GM12878 (cell line): ENCODE measurements around the gene DNAH9. TPM values are rescaled to one million over a fixed set of nuclear protein-coding genes. Genes with fewer than 3 reads are reported as not detected.

Source experiments
- ATAC-seq: fragments of 200-7000 bp; cut with Tn5 transposase; 3 replicates; pipeline ENCODE4 v1.9.1; 2020; ENCODE audit warnings: mild to moderate bottlenecking, moderate library complexity
- BruUV-seq: library from RNA; stranded (reverse); fragments of 400-500 nt; replicated peaks from 2 replicates; lab custom pipeline; 2021; lab: Mats Ljungman, UMichigan
- CTCF ChIA-PET: fragments of 300-600 bp; sonication (Branson Sonifier 250); formaldehyde crosslinking; extraction: SDS; loops from one replicate; lab custom pipeline; 2021; ENCODE audit warnings: inconsistent platforms; lab: Yijun Ruan, JAX
- POLR2A ChIA-PET: fragments of 350-600 bp; formaldehyde crosslinking; extraction: SDS; loops from one replicate; lab custom pipeline; 2021; ENCODE audit warnings: inconsistent platforms; lab: Charles Lee
- RAD21 ChIA-PET: fragments of 300-600 bp; sonication (Branson Sonifier 250); formaldehyde crosslinking; loops from one replicate; lab custom pipeline; 2023; ENCODE audit warnings: antibody characterized with exemption; ENCODE audit not compliant: unreplicated experiment; lab: Charles Lee
- SMC1A ChIA-PET: fragments of 300-600 bp; sonication (Branson Sonifier 250); formaldehyde crosslinking; loops from one replicate; lab custom pipeline; 2023; ENCODE audit not compliant: unreplicated experiment, uncharacterized antibody; lab: Charles Lee
- DNase-seq: peaks from one replicate; pipeline ENCODE4 v3.0.0-alpha.2; 2011; ENCODE audit warnings: low read depth, low spot score
- FAIRE-seq: peaks from 3 replicates; lab custom pipeline; 2011; peaks lifted over from hg19 to GRCh38; lab: Jason Lieb, UNC
- H2AFZ ChIP-seq: 2 replicates; pipeline ENCODE4 v1.6.0; 2011; ENCODE audit warnings: low read depth, low read length, control low read depth; ENCODE audit not compliant: control insufficient read depth
- H3K27ac ChIP-seq: 2 replicates; pipeline ENCODE4 v1.5.1; 2011; ENCODE audit warnings: control low read depth; ENCODE audit not compliant: control insufficient read depth, insufficient read depth
- H3K27me3 ChIP-seq, 2 experiments: replicated peaks in 1 of 2; 2 replicates each; pipeline versions ENCODE4 v1.6.0 to v1.6.1; 2011; ENCODE audit warnings: low read length in 1 of 2; ENCODE audit not compliant: control insufficient read depth in 2 of 2, insufficient read depth in 2 of 2
- H3K36me3 ChIP-seq, 2 experiments: 2 replicates each; pipeline ENCODE4 v1.5.1; 2011; ENCODE audit warnings: low read length in 1 of 2; ENCODE audit not compliant: control insufficient read depth in 2 of 2, insufficient read depth in 2 of 2
- H3K4me1 ChIP-seq: 2 replicates; pipeline ENCODE4 v1.6.1; 2011; ENCODE audit warnings: mild to moderate bottlenecking, low read length, moderate library complexity, mixed read lengths; ENCODE audit not compliant: control insufficient read depth, insufficient read depth
- H3K4me2 ChIP-seq: 2 replicates; pipeline ENCODE4 v1.6.0; 2011; ENCODE audit warnings: control low read depth; ENCODE audit not compliant: control insufficient read depth, insufficient read depth
- H3K4me3 ChIP-seq: fragments of 200-600 bp; sonication (generic); 2 replicates; pipeline ENCODE4 v1.5.1; 2016
- H3K79me2 ChIP-seq: 2 replicates; pipeline ENCODE4 v1.6.0; 2011; ENCODE audit warnings: low read length; ENCODE audit not compliant: control insufficient read depth, insufficient read depth
- H3K9ac ChIP-seq: 2 replicates; pipeline ENCODE4 v1.8.0; 2011; ENCODE audit warnings: low read length, control low read depth, mixed read lengths; ENCODE audit not compliant: control insufficient read depth, insufficient read depth
- H3K9me3 ChIP-seq: replicated peaks from 3 replicates; pipeline ENCODE4 v1.5.1; 2011; ENCODE audit warnings: mild to moderate bottlenecking, low read length; ENCODE audit not compliant: control insufficient read depth, insufficient read depth
- H4K20me1 ChIP-seq: 2 replicates; pipeline ENCODE4 v1.6.0; 2011; ENCODE audit not compliant: control insufficient read depth, insufficient read depth
- BRCA1 ChIP-seq: IDR thresholded peaks from 2 replicates; pipeline ENCODE4 v1.6.1; 2011; ENCODE audit warnings: low read depth, low read length, improper control_type of control experiment
- CBX3 ChIP-seq: fragments of 200-600 bp; sonication (generic); IDR thresholded peaks from 2 replicates; pipeline ENCODE4 v1.6.1; 2016; ENCODE audit warnings: low read depth, borderline replicate concordance
- DPF2 ChIP-seq: fragments of 450-650 bp; IDR thresholded peaks from 2 replicates; pipeline ENCODE4 v1.6.1; 2017; ENCODE audit warnings: mild to moderate bottlenecking
- HDAC6 ChIP-seq: fragments of 200-600 bp; sonication (generic); IDR thresholded peaks from one replicate; pipeline ENCODE4 v1.8.0; 2017; ENCODE audit warnings: antibody characterized with exemption; ENCODE audit not compliant: unreplicated experiment
- IRF4 ChIP-seq: IDR thresholded peaks from 2 replicates; pipeline ENCODE4 v1.6.1; 2011; ENCODE audit warnings: low read depth, low read length
- NR2C2 ChIP-seq: IDR thresholded peaks from 2 replicates; pipeline ENCODE4 v1.6.1; 2011; ENCODE audit warnings: borderline replicate concordance, low read depth; ENCODE audit not compliant: control insufficient read depth, insufficient read length
- WGBS: methylation state at CpG from one replicate; pipeline ENCODE4 v1.1.6; 2016; ENCODE audit warnings: low lambda C conversion rate; ENCODE audit not compliant: insufficient replicate concordance, insufficient coverage; ENCODE audit errors: missing lambda C conversion rate; 5-methylcytosine and 5-hydroxymethylcytosine counted together
- in situ Hi-C: fragments of 300-500 bp; cut with MboI; formaldehyde crosslinking; loops from 9 replicates; pipeline ENCODE4 v1.14.3; 2018; ENCODE audit warnings: mixed read lengths
- intact Hi-C: fragments of 100-400 bp; cut with micrococcal nuclease; formaldehyde crosslinking; loops from one replicate; pipeline ENCODE4 v1.14.2; 2022; ENCODE audit not compliant: unreplicated experiment
- polyA plus RNA-seq, 11 experiments: library from polyadenylated mRNA; depleted of rRNA in 4 of 11; unstranded in 6 of 11; stranded (reverse) in 5 of 11; fragments of >200 nt; fragmentation: Nextera tagmentation in 4 of 11; fragmentation: Illumina TruSeq in 1 of 11; extraction: Ambion mirVana in 4 of 11; extraction: Trizol in 1 of 11; gene quantifications; 1 replicate in 1 of 11; 2 replicates in 10 of 11; pipeline versions ENCODE4 v1.2.1 to v1.2.3, GENCODE V29; 2011 to 2016; ENCODE audit warnings: inconsistent platforms in 2 of 11, missing spikeins in 2 of 11, low read depth in 1 of 11
- total RNA-seq, 4 experiments: library from RNA; depleted of rRNA in 3 of 4; stranded (reverse); fragments of >200 nt in 3 of 4; fragmentation: Illumina TruSeq in 1 of 4; extraction: Trizol in 1 of 4; gene quantifications; 2 replicates each; pipeline versions ENCODE4 v1.2.1 to v1.2.3, GENCODE V29; 2013 to 2021
- TF ChIP-seq, protein P1 (sequence below): fragments of 450-650 bp; IDR thresholded peaks from 2 replicates; pipeline ENCODE4 v1.6.1; 2017; ENCODE audit warnings: mild to moderate bottlenecking, moderate library complexity

The DNAH9 gene
- total and polyA plus RNA-seq, 10 of the 15 experiments (the other 5 are each of a cell fraction or from before 2014, with no cell fraction given): 0.10 to 0.40 (median 0.19) TPM; not detected in 7

- CTCF ChIA-PET: no interaction called here
- no peak overlapping the region for H2AFZ ChIP-seq
- H3K27ac ChIP-seq: no peak overlapping the region
- no peak overlapping the region for H3K9ac ChIP-seq
- TF ChIP-seq IRF4 (no peak), DPF2 (no peak), CBX3 (no peak), BRCA1 (no peak), HDAC6 (no peak), NR2C2 (no peak)
- TF ChIP-seq, protein P1, sequence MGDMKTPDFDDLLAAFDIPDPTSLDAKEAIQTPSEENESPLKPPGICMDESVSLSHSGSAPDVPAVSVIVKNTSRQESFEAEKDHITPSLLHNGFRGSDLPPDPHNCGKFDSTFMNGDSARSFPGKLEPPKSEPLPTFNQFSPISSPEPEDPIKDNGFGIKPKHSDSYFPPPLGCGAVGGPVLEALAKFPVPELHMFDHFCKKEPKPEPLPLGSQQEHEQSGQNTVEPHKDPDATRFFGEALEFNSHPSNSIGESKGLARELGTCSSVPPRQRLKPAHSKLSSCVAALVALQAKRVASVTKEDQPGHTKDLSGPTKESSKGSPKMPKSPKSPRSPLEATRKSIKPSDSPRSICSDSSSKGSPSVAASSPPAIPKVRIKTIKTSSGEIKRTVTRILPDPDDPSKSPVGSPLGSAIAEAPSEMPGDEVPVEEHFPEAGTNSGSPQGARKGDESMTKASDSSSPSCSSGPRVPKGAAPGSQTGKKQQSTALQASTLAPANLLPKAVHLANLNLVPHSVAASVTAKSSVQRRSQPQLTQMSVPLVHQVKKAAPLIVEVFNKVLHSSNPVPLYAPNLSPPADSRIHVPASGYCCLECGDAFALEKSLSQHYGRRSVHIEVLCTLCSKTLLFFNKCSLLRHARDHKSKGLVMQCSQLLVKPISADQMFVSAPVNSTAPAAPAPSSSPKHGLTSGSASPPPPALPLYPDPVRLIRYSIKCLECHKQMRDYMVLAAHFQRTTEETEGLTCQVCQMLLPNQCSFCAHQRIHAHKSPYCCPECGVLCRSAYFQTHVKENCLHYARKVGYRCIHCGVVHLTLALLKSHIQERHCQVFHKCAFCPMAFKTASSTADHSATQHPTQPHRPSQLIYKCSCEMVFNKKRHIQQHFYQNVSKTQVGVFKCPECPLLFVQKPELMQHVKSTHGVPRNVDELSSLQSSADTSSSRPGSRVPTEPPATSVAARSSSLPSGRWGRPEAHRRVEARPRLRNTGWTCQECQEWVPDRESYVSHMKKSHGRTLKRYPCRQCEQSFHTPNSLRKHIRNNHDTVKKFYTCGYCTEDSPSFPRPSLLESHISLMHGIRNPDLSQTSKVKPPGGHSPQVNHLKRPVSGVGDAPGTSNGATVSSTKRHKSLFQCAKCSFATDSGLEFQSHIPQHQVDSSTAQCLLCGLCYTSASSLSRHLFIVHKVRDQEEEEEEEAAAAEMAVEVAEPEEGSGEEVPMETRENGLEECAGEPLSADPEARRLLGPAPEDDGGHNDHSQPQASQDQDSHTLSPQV: no peak
- no peaks in the 10 kb centered on the region for H3K4me1 ChIP-seq
- no peak for ATAC-seq
- H3K27me3 ChIP-seq: no peaks in the 10 kb centered on the region
- WGBS: 78% methylated on average over 10 of the region's 11 CpGs
- no peaks in the 10 kb centered on the region for H4K20me1 ChIP-seq
- H3K9me3 ChIP-seq: no peaks in the 10 kb centered on the region
- no peak overlapping the region for H3K4me2 ChIP-seq
- in situ Hi-C loops: no loop called here
- RAD21 ChIA-PET: no interaction called here
- no peak for DNase-seq
- no TSS peak for BruUV-seq
- H3K79me2 ChIP-seq: no peaks in the 10 kb centered on the region
- POLR2A ChIA-PET: interaction anchor here (0.7 kb wide), 1 partner anchor 1808 kb away, joined by 3 read pairs; no protein-coding TSS in a partner anchor
- no peaks in the 10 kb centered on the region for H3K36me3 ChIP-seq
- FAIRE-seq: no peak
- intact Hi-C loops: no loop called here
- no peak overlapping the region for H3K4me3 ChIP-seq
- SMC1A ChIA-PET: no interaction called here
These were observed 95.0 kb downstream of the DNAH9 start for GRCh38 chr17:11693284-11693683.
